NCI-H226 (cell line): ENCODE results near the gene SLCO3A1.
A peak's percentile ranks its signal among the peaks of the same experiment; 100 is the strongest.

Experiments used
- DNase-seq: peaks from one replicate; pipeline ENCODE4 v3.0.0-alpha.2; 2015

The SLCO3A1 gene

GRCh38 chr15:91853511-91853947 lies at the start of gene SLCO3A1:
SLCO3A1 (plus strand) TSS chr15:91853708.
- DNase-seq, result peak; percentile 73

DNA sequence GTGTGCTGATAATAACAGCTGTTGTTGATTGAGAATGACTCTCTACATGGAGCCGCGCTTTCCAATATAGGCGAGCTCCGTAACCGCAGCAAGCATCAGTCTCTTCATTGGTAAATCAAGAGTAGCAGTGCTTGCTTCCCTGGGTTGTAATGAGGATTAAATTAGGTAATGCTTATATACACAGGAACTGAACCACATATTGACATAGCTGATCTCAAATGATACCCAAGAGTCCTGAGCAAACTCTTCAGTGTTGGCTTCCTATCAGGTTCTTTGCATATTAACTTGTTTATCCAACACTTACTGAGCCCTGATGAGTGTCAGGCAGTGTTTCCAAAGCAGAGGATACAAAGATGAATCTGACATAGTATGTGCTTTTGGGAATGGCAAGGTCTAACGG lies 46.4 kb upstream of the SLCO3A1 start:
- DNase-seq, result no peak

DNA sequence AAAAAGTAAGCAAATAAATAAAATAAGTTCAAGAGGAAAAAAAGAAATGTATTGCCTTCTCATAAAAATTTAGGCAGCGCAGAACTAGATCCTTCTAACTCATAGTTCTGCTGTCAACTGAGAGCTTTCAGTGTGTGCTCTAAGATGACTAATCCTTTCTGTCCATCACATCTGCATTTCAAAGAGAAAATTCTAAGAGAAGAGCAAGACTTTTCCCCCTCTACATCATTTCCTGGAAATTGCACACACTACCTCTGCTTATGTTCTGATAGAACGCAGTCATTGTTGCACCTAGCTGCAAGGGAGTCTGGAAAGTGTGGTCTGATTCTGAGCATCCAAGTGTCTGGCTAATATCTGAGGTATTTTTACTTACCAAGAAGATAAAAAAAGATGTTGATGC lies 39.6 kb upstream of the SLCO3A1 start:
- DNase-seq, result no peak

- DNase-seq, result no peak
These were observed 36.6 kb upstream of the SLCO3A1 start for GRCh38 chr15:91816942-91817341.

- DNase-seq, result no peak
These were observed 32.0 kb upstream of the SLCO3A1 start for GRCh38 chr15:91821458-91821857.

DNA sequence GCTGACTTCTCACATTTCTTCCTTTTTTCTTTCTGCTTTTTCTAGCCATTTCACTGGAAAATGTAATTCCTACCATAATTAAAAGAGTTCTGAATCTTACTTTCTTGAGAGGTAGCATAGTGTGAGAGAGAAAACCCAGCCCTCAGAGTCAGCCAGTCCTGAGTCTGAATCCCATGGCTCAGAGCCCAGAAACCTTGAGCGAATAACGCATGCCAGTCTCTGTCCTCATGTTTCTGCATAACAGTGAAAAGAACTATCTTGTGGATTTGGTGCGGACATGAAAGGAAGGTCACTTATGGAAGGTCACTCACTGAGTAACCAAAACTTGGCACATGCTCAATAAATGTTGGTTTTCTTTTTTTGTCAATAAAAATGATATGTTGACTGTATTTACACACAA lies 29.3 kb upstream of the SLCO3A1 start:
- no peak for DNase-seq

- DNase-seq, result no peak
These were observed 27.1 kb upstream of the SLCO3A1 start for GRCh38 chr15:91826443-91826842.

DNA sequence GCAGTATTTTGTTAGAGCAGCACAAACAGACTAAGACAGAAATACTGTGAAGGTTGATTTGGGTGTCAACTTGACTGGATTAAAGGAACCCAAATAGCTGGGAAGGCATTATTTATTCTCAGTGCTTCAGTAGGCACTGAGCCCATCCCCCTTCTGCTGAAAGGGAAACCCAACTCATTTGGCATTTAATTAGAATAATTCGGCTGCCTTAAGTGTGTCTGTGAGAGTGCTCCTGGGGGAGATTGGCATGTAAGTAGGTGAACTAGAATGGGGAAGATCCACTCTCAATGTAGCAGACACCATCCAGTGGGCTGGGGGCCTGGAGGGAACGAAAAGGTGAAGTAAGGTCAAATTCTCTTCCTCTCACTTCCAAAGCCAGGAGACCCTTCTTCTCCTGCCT lies 20.5 kb upstream of the SLCO3A1 start:
- DNase-seq, result no peak

- DNase-seq, result no peak
These were observed 13.6 kb upstream of the SLCO3A1 start for GRCh38 chr15:91839867-91840266.

DNA sequence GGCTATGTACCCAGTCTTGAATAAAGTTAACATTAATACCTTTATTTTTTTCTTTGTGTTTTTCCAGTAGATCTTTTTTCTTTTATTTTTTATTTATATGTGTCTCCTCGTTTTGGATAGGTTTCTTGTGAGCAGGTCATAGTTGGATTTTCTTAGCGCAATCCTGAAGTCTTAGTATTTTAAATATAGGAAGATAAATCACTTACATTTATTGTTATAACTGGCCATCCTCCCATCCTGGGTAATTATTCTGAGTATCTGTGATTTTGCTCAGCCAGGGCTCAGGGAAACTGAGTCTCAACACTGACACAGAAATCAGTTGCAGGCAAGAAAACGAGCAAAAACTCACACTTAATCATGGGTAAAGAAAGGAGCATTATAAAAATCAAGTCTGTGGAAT lies 11.6 kb upstream of the SLCO3A1 start:
- DNase-seq, result no peak

GRCh38 chr15:91844341-91844740 lies 9.2 kb upstream of the SLCO3A1 start:
- DNase-seq, result no peak

- no peak for DNase-seq
These were observed 8.6 kb upstream of the SLCO3A1 start for GRCh38 chr15:91844928-91845327.

DNA sequence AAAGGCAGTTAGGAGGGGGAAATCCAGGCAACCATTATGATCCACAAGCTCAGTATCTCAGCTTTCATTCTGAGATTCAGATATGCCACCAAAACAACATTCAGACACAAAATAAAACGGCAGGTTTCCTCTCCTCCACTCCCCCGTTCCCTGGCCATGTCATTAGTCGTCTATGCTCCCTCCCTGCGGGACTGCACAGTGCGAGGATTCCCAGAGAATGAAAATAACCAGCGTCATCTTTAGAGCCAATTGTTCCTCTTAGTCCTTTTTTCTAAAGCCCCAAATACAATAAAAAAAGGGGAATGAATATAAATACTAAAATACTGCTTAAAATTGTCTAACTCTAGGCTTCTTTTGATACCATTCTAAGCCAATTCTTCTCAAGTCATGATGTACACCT lies 7.8 kb upstream of the SLCO3A1 start:
- DNase-seq, result no peak

DNA sequence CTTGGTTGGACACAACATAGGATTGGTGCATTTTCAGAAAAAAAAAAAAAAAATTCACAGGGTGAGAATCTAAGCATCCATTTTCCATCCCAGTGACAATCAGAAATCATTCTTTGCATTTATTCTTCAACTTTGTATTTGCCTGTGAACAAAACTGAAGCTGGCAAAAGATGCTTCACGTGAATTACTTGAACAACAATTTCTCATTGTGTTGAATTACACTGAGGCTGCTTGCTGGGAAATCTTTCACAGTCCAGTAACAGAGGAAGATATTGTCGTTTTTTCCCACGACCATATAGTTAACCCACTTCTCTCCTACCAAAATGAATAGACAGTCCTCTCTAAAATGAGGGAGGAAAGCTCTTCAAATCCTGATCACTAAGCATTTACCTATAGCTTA lies 4.3 kb upstream of the SLCO3A1 start:
- DNase-seq, result no peak

DNA sequence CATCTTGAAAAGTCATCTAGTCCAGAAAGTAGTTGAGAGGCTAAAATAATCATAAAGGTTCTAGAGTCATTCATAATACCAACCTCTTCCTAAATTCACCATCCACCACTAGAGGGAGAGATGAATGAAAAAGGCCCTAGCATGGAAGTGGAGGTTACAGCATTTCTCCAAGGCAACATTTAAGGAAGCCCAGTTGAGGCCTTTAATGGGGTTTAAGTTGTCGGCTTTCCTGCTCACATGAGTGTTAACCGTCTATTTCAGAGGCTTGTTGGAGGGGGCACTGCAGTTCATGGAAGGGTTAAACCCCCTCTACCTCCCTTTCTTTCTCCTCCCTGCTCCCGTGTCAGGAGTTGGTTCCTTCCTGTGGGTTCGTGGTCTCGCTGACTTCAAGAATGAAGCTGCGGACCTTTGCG lies 3.8 kb upstream of the SLCO3A1 start:
- DNase-seq, result peak; percentile 40

DNA sequence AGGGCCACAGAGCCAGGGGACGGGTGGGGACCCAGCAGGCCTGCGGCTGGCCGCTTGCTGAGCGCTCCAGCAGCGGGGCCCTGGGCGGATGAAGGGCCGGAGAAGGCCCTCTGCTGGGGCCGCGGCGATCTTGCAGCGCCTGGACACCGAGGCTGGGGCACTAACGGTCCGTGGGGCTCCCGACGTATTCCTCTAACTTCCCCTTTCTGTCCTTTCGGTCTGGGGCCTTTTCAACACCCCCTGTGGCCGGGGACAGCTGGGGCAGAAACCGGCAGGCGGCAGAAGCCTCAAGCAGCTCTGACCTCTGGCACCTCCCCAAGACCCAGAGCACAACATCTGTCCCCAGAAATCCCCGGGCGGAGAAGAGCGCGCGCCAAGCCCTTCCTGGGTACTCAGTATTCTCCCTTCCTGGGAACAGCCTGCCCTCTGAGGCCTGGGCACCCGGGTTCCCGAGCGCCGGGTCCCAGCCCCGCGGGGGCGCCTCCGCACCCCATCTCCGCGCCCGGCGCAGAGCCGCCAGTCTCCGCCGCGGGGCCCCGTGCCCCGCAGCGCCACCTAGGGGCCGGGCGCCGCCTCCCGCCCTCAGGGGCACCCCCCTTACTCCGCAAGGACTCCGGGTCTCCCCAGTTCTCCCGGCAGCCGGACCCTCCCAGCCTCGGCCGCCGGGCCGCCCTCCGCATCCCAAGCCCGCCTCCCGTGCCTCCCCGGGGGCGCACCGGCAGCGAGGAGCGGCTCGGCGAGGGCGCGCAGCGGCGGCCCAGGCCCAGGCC lies 582 bp upstream of the SLCO3A1 start:
- DNase-seq, result peak; percentile 74

GRCh38 chr15:91853948-91854638 lies 585 bp downstream of the SLCO3A1 start:
- peak; percentile 17 for DNase-seq

- DNase-seq, result no peak
These were observed 1.1 kb downstream of the SLCO3A1 start for GRCh38 chr15:91854639-91854990.

DNA sequence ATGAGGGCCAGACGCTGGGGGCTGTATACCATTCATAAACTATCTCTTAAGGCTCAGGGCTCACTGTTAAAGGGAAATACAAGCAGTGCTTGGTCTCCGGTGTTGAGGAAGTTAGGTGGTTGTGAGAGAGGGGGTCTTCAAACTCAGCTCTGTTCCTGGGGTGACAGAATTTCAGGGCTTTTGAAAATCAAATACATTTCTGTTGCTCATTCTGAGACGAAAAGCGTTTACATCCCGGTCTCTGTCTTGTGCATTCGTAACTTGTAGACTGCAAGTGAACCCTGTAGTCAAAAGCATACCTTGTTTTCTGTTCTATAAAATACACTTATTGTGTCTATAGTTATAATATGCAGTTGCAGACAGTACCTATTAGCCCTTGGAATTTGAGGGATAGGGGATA lies 1.7 kb downstream of the SLCO3A1 start:
- no peak for DNase-seq

GRCh38 chr15:91855684-91856489 lies 2.4 kb downstream of the SLCO3A1 start:
- peak; percentile 33 for DNase-seq

GRCh38 chr15:91857224-91857585 lies 3.7 kb downstream of the SLCO3A1 start:
- DNase-seq, result no peak

DNA sequence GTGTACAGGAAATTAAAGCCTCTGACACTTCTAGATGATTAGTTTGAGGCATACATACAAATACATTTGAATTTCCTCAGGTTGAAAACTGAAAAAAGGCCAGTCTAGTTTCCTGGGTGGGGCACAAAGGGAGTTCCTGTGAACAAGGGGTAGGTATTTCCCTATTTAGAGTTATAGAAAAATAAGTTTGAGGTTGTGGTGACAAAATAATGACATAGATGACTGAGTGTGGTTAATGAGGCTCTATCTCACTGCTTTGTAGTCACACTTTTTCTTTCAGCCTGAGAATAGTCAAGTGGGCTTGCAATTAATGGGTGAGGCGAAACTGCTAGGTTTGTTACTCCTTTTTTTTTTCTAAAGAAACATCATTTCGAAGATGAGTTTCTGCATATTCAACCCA lies 4.3 kb downstream of the SLCO3A1 start:
- DNase-seq, result no peak

- no peak for DNase-seq
These were observed 7.0 kb downstream of the SLCO3A1 start for GRCh38 chr15:91860498-91860897.

- DNase-seq, result no peak
These were observed 7.7 kb downstream of the SLCO3A1 start for GRCh38 chr15:91861223-91861622.
